COLO829 (cell line): ENCODE data around the gene NT5DC3.

Source experiments
- DNase-seq: peaks from one replicate; pipeline ENCODE4 v3.0.0; 2012; ENCODE audit warnings: low spot score

The NT5DC3 gene

GRCh38 chr12:103840876-103841689, at the start of gene NT5DC3:
TSS of gene NT5DC3 (minus strand) at chr12:103841234. CDS start at chr12:103841156, 78 bp downstream.
- peak; percentile 71 for DNase-seq

- DNase-seq = no peak
These were observed 46.7 kb upstream of the NT5DC3 start for GRCh38 chr12:103887738-103888137.

GRCh38 chr12:103886195-103886797, 45.3 kb upstream of the NT5DC3 start:
- DNase-seq = no peak

DNA sequence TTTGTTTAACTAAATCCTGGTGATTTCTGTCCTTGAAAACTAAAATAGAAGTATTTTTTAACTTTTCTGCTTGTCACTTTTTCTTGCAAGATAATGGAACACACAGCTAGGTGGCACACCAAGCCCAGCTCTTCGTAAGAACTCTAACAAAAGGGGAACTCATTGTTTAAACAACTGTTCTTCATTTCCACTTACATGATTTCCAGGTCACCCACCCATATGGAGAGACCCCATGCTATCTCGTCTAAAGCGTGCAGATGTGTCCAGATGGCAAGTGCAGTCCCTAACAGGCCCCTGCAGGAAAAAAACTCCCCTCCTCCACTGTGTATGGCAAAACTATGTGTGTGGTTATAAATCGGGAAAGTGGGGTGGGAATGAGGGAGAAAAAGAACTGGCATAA, 43.3 kb upstream of the NT5DC3 start:
- no peak for DNase-seq

DNA sequence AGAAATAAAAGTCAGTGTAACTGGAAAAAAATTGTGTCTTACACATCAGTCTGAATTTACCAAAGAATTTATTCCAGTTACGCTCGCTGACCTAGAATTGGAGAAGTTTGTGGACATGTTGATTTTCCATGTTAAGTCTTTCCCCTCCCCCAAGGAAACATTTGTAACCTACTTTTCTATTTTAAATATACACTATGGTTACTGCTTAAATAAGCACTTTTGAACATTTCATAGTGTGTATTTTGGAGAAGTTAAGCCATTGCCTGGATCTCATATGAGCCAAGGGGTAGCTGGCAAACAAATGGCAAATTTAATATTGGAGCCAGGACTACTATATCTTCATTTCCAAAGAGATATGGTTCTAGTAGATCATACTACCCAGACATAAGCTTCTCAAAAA, 42.9 kb upstream of the NT5DC3 start:
- no peak for DNase-seq

- no peak for DNase-seq
These were observed 42.0 kb upstream of the NT5DC3 start for GRCh38 chr12:103882861-103883596.

DNA sequence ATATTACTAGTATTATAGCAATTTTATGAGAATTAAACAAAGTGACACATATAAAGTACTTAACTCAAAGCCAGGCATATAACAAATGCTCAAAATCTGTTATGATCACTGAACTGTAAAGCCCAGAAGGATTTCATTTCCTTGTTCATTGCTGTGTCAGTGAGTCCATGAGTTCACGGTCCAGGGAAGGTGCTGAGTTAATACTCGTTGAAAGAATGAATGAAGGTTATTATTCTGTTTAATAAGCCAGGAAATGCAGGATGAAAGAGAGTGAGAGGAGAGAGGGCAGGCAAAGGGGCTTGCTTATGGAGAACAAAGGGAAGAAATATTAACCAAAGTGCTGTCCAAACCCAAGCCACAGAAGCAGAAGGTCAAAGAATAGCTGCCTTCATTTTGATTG, 40.2 kb upstream of the NT5DC3 start:
- peak; percentile 34 for DNase-seq

DNA sequence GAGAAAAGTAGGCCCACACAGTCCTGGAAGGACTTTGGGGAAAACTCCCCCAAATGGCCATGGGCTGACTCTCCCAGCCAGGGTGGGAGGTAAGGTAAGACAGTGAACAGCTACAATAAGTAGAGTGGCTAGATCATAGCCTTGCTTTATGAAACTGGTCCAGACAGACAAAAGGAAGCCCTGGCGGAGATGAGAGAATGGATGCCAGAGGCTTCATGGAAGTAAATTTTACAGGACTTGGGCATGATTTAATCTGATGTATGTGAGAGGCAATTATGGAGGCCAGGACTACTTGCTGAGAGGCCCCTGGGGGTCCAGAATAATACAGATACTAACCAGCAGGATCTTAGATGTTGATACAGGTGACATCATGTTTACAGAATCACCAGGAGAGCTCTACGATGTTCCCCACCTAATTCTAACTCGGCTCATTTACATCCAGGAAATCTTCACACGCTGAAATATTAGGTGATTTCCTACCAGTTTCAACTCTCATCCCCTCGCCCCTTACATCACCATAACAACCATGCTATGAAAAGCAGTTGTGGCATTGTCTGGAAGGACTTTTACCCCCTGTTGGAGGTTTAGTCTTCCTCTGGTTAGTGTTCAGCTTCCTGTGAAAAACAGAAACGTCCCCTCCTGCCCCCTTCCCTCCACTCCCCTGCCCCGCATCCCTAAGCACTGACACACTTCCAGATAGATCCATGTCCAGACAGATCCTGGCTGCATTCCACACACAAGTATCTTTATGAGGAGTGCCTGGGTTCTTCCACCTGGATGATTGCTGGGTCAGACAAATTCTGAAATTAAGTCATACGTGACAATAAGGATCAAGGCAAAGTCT, 39.5 kb upstream of the NT5DC3 start:
- DNase-seq = no peak

GRCh38 chr12:103879878-103880277, 38.8 kb upstream of the NT5DC3 start:
- DNase-seq = no peak

DNA sequence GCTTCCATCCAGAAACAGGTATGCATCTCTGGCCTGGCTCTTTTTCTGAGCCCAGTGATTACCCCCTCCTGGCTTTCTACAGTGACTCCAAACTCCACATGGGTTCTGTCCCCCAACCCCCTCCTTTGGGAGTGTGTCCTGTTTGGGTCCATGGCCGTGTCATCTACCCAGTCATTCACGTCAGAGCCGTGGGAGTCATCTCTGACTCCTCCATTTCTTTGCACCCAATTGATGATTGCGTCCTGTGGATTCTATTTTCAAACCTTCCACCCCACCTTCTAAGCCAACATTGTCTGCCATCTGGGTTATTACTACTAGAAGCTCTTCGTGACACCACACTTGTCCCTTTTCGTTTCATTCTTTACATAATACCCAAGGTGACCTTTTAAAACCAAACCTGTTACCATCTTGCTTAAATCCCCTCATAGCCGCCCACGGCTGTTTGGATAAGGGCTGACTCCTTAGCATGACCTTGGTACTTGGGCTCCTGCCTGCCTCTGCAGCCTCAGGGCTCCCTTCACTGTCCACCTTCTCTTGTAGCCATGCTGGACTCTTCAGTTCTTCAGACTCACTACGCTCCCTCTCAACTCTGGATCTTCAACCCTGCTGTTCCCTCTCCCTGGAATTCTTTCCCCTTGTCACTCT, 38.1 kb upstream of the NT5DC3 start:
- no peak for DNase-seq

- DNase-seq = peak; percentile 89
These were observed 37.0 kb upstream of the NT5DC3 start for GRCh38 chr12:103877934-103878510.

GRCh38 chr12:103877288-103877687, 36.3 kb upstream of the NT5DC3 start:
- no peak for DNase-seq

GRCh38 chr12:103875666-103876065, 34.6 kb upstream of the NT5DC3 start:
- DNase-seq = no peak

DNA sequence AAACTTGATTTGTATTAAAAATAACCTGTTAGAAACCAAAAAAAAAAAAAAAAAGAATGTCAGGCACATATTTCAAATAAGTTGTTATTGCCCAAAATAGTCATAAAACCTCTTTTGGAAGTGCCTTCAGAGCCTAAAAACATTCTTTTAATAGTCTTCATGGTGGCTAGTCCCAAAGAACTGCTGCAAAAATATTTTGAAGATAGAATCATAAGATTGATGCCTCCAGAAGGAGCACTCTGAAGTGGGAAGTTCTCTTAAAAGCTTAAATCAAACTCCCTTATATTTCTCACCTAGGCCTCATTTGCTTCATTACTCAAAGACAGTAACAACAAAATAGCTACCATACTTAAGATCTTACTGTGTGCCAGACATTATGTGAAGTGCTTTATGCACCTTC, 27.2 kb upstream of the NT5DC3 start:
- DNase-seq = no peak

- no peak for DNase-seq
These were observed 24.2 kb upstream of the NT5DC3 start for GRCh38 chr12:103865151-103865730.

DNA sequence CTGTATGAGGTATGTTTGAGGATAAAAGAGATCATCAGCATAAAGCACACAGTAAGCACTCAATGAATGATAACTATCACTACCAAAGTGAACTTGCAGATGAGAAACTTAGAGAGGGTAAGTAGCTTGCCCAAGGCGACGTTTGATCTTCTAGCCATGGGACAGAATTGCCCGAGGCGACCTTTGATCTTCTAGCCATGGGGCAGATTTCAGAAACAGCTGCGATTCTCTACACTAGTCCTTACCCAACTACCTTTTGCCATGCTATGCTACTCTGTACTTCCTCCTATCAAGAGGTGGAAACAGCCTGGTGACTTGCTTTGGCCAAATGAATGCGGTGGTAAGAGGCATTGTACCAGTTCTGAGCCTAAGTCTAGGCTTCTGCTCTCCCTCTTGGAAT, 23.7 kb upstream of the NT5DC3 start:
- DNase-seq = no peak

- peak; percentile 96 for DNase-seq
These were observed 18.0 kb upstream of the NT5DC3 start for GRCh38 chr12:103858953-103859601.

GRCh38 chr12:103858335-103858734, 17.3 kb upstream of the NT5DC3 start:
- DNase-seq = no peak

DNA sequence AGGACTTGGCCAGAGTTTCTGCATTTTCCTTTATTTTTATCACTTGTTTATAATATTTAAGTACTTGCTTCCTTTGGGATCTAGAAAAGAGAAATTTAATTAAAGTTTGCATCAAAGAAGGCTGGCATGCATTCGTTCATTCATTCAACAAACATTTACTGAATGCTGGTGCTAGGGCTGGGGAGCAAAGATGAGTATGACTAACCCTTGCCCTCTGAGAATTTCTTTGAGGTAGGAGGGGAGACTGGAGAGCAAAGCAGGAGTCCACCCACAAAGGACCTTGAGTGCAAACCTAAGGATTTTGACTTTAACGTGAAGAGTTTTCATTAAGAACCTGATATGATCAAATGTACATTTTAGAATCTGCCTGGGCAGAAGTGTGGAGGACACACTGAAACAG, 16.1 kb upstream of the NT5DC3 start:
- no peak for DNase-seq
